Gastroesophageal sphincter (tissue), 4 donors: Measurements from ENCODE around the gene NPC1L1. TPM values are rescaled to one million over a fixed set of nuclear protein-coding genes. Genes with fewer than 3 reads are reported as not detected.
A peak's percentile ranks its signal among the peaks of the same experiment; 100 is the strongest.
"Not testable (repeated sequence)": the region's sequence is repeated elsewhere in the genome, so short reads cannot be mapped to it uniquely, and the experiment has no call there.

Source experiments
- ATAC-seq: fragments of 150-250 bp; one replicate; pipeline ENCODE4 v1.9.1; 2016; ENCODE audit warnings: mild to moderate bottlenecking, moderate library complexity
- H3K27ac ChIP-seq, 4 donors: fragments of 200-600 bp; sonication (generic) in 3 of 4; 1 replicate in 3 of 4; 2 replicates in 1 of 4; pipeline ENCODE4 v1.5.1; 2016 to 2019
- H3K27me3 ChIP-seq: fragments of 200-600 bp; sonication (generic); one replicate; pipeline ENCODE4 v1.5.1; 2019
- H3K36me3 ChIP-seq, 2 donors: fragments of 200-600 bp; sonication (generic); one replicate each; pipeline ENCODE4 v1.5.1; 2019; ENCODE audit warnings: control low read depth in 1 of 2
- H3K4me1 ChIP-seq, 3 donors: fragments of 200-600 bp; sonication (generic); 1 replicate in 2 of 3; 2 replicates in 1 of 3; pipeline ENCODE4 v1.5.1; 2016 to 2019; ENCODE audit warnings: control low read depth in 2 of 3
- H3K4me3 ChIP-seq, 2 donors: fragments of 200-600 bp; sonication (generic); one replicate each; pipeline ENCODE4 v1.5.1; 2019; ENCODE audit warnings: mild to moderate bottlenecking in 1 of 2, moderate library complexity in 1 of 2
- H3K9me3 ChIP-seq, 3 donors: fragments of 200-600 bp; sonication (generic); one replicate each; pipeline ENCODE4 v1.5.1; 2017 to 2019; ENCODE audit warnings: control low read depth in 2 of 3
- CTCF ChIP-seq, 4 experiments: fragments of 200-600 bp in 2 of 4; fragments of 450-650 bp in 2 of 4; sonication (generic) in 1 of 4; IDR thresholded peaks; one replicate each; pipeline ENCODE4 v1.5.1; 2017 to 2019; ENCODE audit warnings: antibody characterized with exemption in 4 of 4, mild to moderate bottlenecking in 2 of 4, moderate library complexity in 2 of 4
- EP300 ChIP-seq: sonication (generic); formaldehyde crosslinking; IDR thresholded peaks from one replicate; pipeline ENCODE4 v1.6.1; 2017; ENCODE audit warnings: antibody characterized with exemption, mild to moderate bottlenecking
- POLR2A ChIP-seq, 2 donors: fragments of 450-650 bp; IDR thresholded peaks; one replicate each; pipeline ENCODE4 v1.6.1; 2017; ENCODE audit warnings: antibody characterized with exemption in 2 of 2, mild to moderate bottlenecking in 2 of 2, moderate library complexity in 1 of 2
- POLR2AphosphoS5 ChIP-seq: sonication (generic); formaldehyde crosslinking; IDR thresholded peaks from one replicate; pipeline ENCODE4 v1.6.1; 2017; ENCODE audit warnings: antibody characterized with exemption
- WGBS, 2 donors: methylation state at CpG; one replicate each; pipeline ENCODE4 v1.1.5; 2018; ENCODE audit warnings: low coverage in 1 of 2; 5-methylcytosine and 5-hydroxymethylcytosine counted together
- total RNA-seq, 4 donors: library from RNA; depleted of rRNA; stranded (reverse); fragments of >200 nt; gene quantifications; one replicate each; pipeline ENCODE4 v1.1.0, GENCODE V29; 2016

NPC1L1 gene
- total RNA-seq, 4 donors from 2014 or later, result 0.08 to 0.27 (median 0.16) TPM; not detected in 1

GRCh38 chr7:44565795-44566559 is 24.8 kb upstream of the NPC1L1 start:
- TF ChIP-seq POLR2AphosphoS5, result no peak
- TF ChIP-seq CTCF (IDR thresholded peaks at IDR 0.05), result peak in 1 of 4 experiments; percentile 3
- Histone ChIP-seq H3K27me3 (no peaks in the 10 kb centered on the region), H3K9me3 (no peaks in the 10 kb centered on the region), H3K36me3 (peaks cover 0 to 82% of the 10 kb centered on the region in 2 donors), H3K27ac (peak overlapping the region in 3 of 4 donors; percentile 0 to 16 (median 14)), H3K4me1 (peaks cover 0 to 9% (median 3%) of the 10 kb centered on the region in 3 donors), H3K4me3 (no peak overlapping the region)
- ATAC-seq, result peak; percentile 28
- WGBS, 2 donors, result 60 to 69% methylated on average over 2 to 8 of the region's 16 CpGs

GRCh38 chr7:44565097-44565794 is 24.1 kb upstream of the NPC1L1 start:
- Histone ChIP-seq H3K27ac (peak overlapping the region in 3 of 4 donors; percentile 0 to 16 (median 14)), H3K36me3 (peaks cover 0 to 74% of the 10 kb centered on the region in 2 donors)

GRCh38 chr7:44564606-44565005 is 23.5 kb upstream of the NPC1L1 start:
- ATAC-seq, result no peak

More at GRCh38 chr7:44565097-44565794, 24.1 kb upstream of the NPC1L1 start:
- Histone ChIP-seq H3K9me3 (no peaks in the 10 kb centered on the region), H3K4me3 (no peak overlapping the region), H3K4me1 (peaks cover 0 to 9% (median 3%) of the 10 kb centered on the region in 3 donors), H3K27me3 (no peaks in the 10 kb centered on the region)
- WGBS, 2 donors, result 0% methylated on average over 2 of the region's 13 CpGs; no CpG with 5 or more reads in 1 of the 2 donors
- TF ChIP-seq CTCF (IDR thresholded peaks at IDR 0.05) (peak in 3 of 4 experiments; percentile 92 to 99 (median 95)), POLR2A (IDR thresholded peaks at IDR 0.05) (no peak)
- peak; percentile 82 for ATAC-seq

GRCh38 chr7:44563171-44563679 is 22.1 kb upstream of the NPC1L1 start:
- 50 to 65% methylated on average over 2 of the region's 3 CpGs for WGBS, 2 donors
- ATAC-seq, result no peak
- Histone ChIP-seq H3K9me3 (no peaks in the 10 kb centered on the region), H3K27ac (no peak overlapping the region), H3K36me3 (peaks cover 0 to 54% of the 10 kb centered on the region in 2 donors), H3K4me3 (no peak overlapping the region), H3K27me3 (no peaks in the 10 kb centered on the region), H3K4me1 (peaks cover 0 to 9% (median 3%) of the 10 kb centered on the region in 3 donors)
- TF ChIP-seq POLR2AphosphoS5 (peak; percentile 19), EP300 (no peak), POLR2A (IDR thresholded peaks at IDR 0.05) (no peak), CTCF (IDR thresholded peaks at IDR 0.05) (no peak)

More at GRCh38 chr7:44564606-44565005, 23.5 kb upstream of the NPC1L1 start:
- Histone ChIP-seq H3K27me3 (no peaks in the 10 kb centered on the region), H3K9me3 (no peaks in the 10 kb centered on the region), H3K4me1 (peaks cover 0 to 9% (median 3%) of the 10 kb centered on the region in 3 donors), H3K27ac (no peak overlapping the region), H3K36me3 (peaks cover 0 to 68% of the 10 kb centered on the region in 2 donors), H3K4me3 (no peak overlapping the region)
- TF ChIP-seq POLR2A (IDR thresholded peaks at IDR 0.05), result no peak
- no peak for TF ChIP-seq EP300
- WGBS, 2 donors, result 55 to 79% methylated on average over 2 of the region's 2 CpGs

GRCh38 chr7:44562622-44562962 is 21.5 kb upstream of the NPC1L1 start:
- H3K9me3 ChIP-seq, H3K27me3 ChIP-seq, H3K4me1 ChIP-seq, H3K27ac ChIP-seq, ATAC-seq, H3K4me3 ChIP-seq: not testable (repeated sequence)
- 100% methylated on average over 5 of the region's 8 CpGs; no CpG with 5 or more reads in 1 of the 2 donors for whole genome bisulfite sequencing, 2 donors
- peaks cover 0 to 48% of the 10 kb centered on the region in 2 donors for H3K36me3 ChIP-seq
